Activated CD8-positive, alpha-beta memory T cell treated with anti-CD3 and anti-CD28 coated beads for 36 hours (primary cell): Measurements from ENCODE around the gene GALT. TPM values are rescaled to one million over a fixed set of nuclear protein-coding genes. Genes with fewer than 3 reads are reported as not detected.

Experiments
- CTCF ChIA-PET: fragments of 350-600 bp; sonication (Branson Sonifier 250); formaldehyde crosslinking; loops from one replicate; lab custom pipeline; 2021; ENCODE audit warnings: antibody characterized with exemption; lab: Charles Lee
- POLR2A ChIA-PET: fragments of 350-600 bp; sonication (Branson Sonifier 250); formaldehyde crosslinking; loops from one replicate; lab custom pipeline; 2021; ENCODE audit warnings: antibody characterized with exemption; lab: Charles Lee
- total RNA-seq, 2 experiments: library from RNA; stranded (reverse); gene quantifications; one replicate each; pipeline ENCODE4 v1.2.3, GENCODE V29; 2021

Gene GALT
- total RNA-seq, 2 experiments from 2014 or later: 42.6 to 42.9 TPM

DNA sequence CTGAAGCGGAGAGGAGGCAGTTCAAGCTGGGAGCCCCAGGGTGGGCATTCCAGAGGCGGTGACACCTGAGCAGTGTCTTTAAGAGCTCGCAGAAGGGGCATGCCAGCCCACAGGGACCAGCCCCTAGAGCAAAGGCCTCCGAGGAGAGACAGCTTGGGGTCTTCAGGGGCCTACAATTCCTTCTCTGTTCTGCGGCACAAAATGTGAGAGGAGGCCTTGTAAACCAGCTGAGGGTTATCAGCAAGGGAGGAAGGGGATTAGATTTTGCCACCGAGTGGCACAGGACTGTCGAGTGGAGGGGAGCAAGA is 8.4 kb upstream of the GALT start:
- ChIA-PET POLR2A (interaction anchor here (1.2 to 3.1 kb wide), 4 partner anchors 9 to 27 kb away, joined by 3 to 41 read pairs (median 7); partner anchors contain the start of genes DCTN3 and GALT), CTCF (interaction anchor here (1.1 to 10.9 kb wide), 9 partner anchors 8 to 64 kb away, joined by 3 to 89 read pairs (median 6); partner anchors contain the start of genes ARID3C, GALT, IL11RA and RPP25L)

DNA sequence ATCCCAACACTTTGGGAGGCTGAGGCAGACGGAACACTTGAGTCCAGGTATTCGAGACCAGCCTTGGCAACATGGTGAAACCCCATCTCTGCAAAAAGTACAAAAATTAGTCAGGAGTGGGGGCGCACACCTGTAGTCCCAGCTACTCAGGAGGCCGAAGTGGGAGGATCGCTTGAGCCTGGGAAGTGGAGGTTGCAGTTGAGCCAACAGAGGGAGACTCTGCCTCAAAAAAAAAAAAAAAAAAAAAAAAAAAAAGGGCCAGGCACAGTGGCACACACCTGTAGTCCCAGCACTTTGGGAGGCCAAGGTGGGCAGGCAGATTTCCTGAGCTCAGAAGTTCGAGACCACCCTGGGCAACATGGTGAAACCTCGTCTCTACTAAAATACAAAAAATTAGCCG is 7.2 kb upstream of the GALT start:
- ChIA-PET POLR2A (interaction anchor here (0.7 kb wide), 1 partner anchor 8 kb away, joined by 14 read pairs; no protein-coding TSS in a partner anchor), CTCF (interaction anchor here (1.1 to 6.0 kb wide), 5 partner anchors 7 to 63 kb away, joined by 3 to 46 read pairs (median 3); partner anchors contain the start of genes GALT and IL11RA)

DNA sequence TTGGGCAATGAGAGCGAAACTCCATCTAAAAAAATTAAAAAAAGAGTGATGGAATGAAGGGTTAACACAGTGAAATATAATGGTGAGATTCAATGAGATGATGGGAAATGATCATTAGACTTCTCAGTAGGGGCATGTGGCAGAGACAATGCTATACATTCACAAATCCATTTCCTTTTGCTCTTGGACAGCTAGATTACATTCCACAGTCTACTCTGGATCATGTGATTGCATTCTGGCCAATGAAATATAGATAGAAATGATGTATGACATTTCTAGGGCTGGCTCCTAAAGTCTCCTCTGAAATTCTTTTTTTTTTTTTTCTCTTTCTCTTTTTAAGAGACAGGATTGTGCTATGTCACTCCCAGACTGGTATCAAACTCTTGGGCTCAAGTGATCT is 3.8 kb upstream of the GALT start:
- ChIA-PET CTCF (interaction anchor here (0.7 to 1.2 kb wide), 3 partner anchors 8 to 22 kb away, joined by 3 to 5 read pairs (median 3); no protein-coding TSS in a partner anchor), POLR2A (no interaction called here)

DNA sequence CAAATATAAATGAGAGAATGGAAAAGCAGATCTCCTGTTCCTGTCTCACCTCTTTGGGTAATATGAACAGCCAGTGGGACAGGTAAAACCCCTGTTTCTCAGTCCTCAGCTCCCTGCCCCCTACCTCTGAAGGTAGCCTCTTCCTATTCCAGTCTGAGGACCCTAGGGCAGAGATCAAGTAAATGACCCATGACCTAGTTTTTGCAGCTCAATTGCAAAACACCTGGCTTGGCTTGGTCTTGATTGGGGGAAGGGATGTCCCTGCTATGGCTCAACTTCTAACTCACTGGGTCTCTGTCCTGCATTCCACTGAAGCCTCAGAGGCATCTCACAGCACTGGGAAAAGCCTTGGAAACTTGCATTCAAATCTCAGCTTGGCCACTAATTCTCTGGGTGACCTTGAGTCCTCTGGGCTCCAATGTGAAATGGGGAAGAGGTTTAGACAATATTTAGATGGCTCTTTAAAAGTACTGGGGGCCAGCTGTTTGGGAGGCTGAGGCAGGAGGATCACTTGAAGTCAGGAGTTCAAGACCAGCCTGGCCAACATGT is 1.6 kb upstream of the GALT start:
- POLR2A ChIA-PET: no interaction called here
- CTCF ChIA-PET: interaction anchor here (0.9 to 4.3 kb wide), 3 partner anchors 9 to 33 kb away, joined by 3 to 46 read pairs (median 5); partner anchors contain the start of genes RPP25L and SIGMAR1

DNA sequence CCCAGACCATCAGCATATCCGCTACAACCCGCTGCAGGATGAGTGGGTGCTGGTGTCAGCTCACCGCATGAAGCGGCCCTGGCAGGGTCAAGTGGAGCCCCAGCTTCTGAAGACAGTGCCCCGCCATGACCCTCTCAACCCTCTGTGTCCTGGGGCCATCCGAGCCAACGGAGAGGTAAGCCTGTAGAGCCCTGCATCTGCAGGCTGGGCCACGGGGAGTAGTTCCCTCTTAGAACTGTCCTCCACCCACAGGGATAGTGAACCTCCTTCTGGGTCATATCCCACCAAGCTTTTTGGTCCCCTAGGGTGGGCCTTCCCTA is 569 bp downstream of the GALT start:
- POLR2A ChIA-PET: interaction anchor here (0.7 to 4.0 kb wide), 6 partner anchors 9 to 35 kb away, joined by 3 to 41 read pairs (median 5); partner anchors contain the start of gene SIGMAR1
- CTCF ChIA-PET: interaction anchor here (0.5 to 4.3 kb wide), 8 partner anchors 9 to 625 kb away, joined by 3 to 46 read pairs (median 5); partner anchors contain the start of gene SIGMAR1

DNA sequence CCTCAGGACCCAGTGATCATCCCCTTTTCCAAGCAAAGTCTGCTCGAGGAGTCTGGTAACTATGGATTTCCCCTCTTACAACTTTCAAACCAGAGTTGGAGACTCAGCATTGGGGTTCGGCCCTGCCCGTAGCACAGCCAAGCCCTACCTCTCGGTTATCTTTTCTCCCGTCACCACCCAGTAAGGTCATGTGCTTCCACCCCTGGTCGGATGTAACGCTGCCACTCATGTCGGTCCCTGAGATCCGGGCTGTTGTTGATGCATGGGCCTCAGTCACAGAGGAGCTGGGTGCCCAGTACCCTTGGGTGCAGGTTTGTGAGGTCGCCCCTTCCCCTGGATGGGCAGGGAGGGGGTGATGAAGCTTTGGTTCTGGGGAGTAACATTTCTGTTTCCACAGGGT is 1.2 kb downstream of the GALT start:
- CTCF ChIA-PET: interaction anchor here (0.5 to 4.3 kb wide), 6 partner anchors 9 to 625 kb away, joined by 3 to 46 read pairs (median 4); partner anchors contain the start of gene SIGMAR1
- POLR2A ChIA-PET: interaction anchor here (0.5 to 4.0 kb wide), 4 partner anchors 8 to 10 kb away, joined by 4 to 41 read pairs (median 10); partner anchors contain the start of gene SIGMAR1

DNA sequence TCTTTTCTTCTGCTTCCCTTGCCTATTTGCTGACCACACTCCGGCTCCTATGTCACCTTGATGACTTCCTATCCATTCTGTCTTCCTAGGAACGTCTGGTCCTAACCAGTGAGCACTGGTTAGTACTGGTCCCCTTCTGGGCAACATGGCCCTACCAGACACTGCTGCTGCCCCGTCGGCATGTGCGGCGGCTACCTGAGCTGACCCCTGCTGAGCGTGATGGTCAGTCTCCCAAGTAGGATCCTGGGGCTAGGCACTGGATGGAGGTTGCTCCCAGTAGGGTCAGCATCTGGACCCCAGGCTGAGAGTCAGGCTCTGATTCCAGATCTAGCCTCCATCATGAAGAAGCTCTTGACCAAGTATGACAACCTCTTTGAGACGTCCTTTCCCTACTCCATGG is 2.2 kb downstream of the GALT start:
- ChIA-PET CTCF (interaction anchor here (0.7 to 1.4 kb wide), 2 partner anchors 9 to 16 kb away, joined by 3 read pairs; no protein-coding TSS in a partner anchor), POLR2A (interaction anchor here (4.0 kb wide), 1 partner anchor 11 kb away, joined by 41 read pairs; the partner anchor contains the start of gene SIGMAR1)

DNA sequence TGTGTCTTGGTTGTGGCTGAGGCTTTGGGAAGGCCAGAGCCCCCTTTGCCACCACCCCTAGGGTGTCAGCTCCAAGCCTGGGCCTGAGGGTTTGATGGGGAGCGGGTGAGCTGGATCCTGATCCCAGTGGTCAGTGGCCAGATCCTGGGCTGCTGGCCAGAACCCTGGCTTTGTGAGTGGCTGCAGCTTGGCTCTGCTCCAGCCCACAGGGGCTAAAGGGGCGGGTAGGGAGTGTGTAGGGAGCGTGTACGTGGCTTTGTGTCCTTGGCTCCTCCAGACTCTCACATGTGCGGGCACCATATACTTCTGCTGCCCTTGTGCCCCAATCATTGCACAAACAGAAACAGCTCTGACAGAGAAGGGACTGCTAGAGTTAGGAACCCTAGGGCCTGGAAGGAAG is 4.3 kb downstream of the GALT start:
- ChIA-PET POLR2A (no interaction called here), CTCF (interaction anchor here (2.6 kb wide), 1 partner anchor 14 kb away, joined by 8 read pairs; no protein-coding TSS in a partner anchor)

DNA sequence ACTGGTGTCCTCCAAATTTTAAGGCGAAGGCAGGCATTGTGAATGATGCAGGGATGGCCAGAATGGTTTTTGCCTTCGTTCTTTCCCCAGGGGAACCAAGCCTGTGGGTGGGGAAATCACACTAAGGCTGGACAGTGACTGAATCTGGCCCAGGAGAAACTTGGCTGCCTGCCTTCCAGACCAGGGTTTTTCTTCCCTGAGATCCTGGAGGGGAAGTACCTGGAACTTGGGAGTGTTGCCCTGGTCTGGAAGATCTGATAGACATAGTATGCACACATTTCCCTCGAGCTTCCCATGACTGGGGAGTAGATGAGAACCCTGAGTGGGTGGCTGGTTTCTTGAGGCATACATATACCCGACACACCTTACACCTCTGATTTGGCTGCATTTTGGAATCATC is 4.8 kb downstream of the GALT start:
- ChIA-PET CTCF (interaction anchor here (2.6 kb wide), 1 partner anchor 14 kb away, joined by 8 read pairs; no protein-coding TSS in a partner anchor), POLR2A (no interaction called here)

DNA sequence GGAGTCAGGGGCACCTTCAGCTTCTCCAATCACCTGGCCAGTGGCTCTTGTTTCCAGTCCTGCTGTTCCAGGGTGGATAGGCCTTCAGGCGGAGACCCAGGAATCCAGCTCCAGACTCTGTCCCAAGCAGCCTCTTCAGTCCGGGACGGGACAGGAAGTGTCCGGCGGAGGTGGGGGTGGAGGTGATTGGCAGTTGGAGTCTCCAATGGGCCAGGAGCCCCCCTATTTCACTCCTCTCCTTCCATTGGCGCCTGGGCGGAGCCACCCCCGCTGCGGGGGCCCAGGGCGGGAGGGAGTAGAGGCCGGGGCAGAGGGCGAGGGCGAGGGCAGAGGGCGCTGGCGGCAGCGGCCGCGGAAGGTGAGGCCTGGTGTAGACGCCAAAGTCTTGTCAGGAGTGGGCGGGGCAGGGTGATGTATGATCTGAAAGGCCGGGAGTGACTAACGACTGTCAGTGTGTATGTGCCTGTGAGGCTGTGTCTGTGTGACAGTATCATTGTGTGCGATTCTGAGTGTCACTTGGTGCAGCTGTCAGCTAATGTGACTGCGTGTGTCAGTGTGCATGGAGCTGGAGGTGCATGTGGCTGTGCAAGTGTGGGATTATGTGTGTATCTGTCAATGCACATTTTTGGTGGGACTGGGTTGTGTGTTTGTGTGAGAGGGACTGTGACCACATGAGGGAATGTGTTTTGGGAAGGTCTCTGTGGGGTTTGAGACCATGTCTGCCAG is 5.6 kb downstream of the GALT start, which contains the start of gene IL11RA:
Gene IL11RA, plus strand, starts transcription at position 310 of the 726 bp plus-strand sequence. CDS start 3,033 bp downstream, outside the sequence.
- POLR2A ChIA-PET: no interaction called here
- CTCF ChIA-PET: interaction anchor here (1.3 to 2.6 kb wide), 2 partner anchors 13 kb away, joined by 3 to 8 read pairs; no protein-coding TSS in a partner anchor

DNA sequence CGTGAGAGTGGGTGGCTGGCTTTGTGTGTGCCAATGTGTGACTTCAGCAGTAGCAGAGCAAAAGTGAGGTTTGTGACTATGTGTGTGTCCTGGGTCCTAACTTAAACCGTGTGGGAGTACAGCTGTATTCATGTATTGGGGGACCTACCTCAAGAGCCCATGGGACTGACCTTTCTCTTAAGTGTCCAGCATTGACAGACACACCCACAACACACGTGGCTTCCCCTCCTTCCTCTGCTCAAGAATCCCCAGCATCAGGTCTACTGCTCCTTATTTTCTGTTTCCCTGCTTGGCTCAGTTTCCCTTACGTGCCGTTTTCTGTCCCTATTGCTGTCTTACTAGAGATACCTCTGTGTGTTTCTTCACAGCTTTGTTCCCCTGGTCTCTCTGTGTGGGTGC is 6.1 kb downstream of the GALT start:
- ChIA-PET POLR2A (no interaction called here), CTCF (interaction anchor here (1.3 to 2.6 kb wide), 2 partner anchors 12 to 14 kb away, joined by 3 to 8 read pairs; no protein-coding TSS in a partner anchor)

DNA sequence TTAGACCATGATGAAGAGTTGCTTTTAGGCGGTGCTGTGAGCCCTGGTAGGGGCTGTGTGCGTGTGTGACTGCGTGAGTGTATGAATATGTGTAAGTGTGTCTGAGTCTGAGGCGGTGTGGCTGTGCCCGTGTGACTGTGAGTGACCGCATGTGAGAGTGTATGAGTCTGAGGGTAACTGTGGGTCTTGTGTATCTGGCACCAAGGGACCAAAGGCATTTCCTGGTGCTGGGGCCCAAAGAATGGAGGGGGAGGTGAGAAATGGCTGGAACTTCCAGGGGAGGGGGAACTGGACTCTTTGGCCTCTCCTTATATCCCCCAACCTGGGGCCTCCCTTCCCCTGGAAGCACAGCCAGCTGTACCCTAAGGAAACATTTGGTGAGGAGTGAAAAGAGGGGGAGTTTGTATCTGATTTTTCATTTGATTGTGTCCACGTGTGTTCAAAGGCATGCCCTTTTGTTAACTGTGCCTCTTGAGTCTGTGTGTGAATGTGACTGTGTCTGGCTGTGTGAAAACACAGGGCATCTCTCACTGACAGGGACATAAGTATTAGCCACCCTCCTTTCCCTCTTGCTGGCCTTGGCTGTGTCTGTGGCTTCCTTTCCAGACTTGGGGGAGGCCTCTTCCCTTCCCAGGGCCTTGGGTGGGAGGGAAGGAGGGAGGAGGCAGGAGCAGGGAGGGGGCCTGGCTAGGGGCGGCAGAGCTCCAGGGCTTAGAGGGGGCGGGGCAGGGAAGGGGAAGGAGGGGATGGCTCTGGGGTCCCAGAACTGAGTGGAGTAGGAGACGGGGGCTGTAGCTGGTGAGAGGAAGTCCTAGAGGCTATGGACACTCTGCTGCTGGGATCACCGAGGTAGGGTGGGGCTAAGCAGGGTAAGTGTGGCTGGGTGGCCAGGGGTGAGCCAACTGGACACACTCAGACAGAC is 6.9 kb downstream of the GALT start:
- POLR2A ChIA-PET: no interaction called here
- CTCF ChIA-PET: interaction anchor here (1.3 kb wide), 2 partner anchors 15 to 49 kb away, joined by 3 read pairs; no protein-coding TSS in a partner anchor

DNA sequence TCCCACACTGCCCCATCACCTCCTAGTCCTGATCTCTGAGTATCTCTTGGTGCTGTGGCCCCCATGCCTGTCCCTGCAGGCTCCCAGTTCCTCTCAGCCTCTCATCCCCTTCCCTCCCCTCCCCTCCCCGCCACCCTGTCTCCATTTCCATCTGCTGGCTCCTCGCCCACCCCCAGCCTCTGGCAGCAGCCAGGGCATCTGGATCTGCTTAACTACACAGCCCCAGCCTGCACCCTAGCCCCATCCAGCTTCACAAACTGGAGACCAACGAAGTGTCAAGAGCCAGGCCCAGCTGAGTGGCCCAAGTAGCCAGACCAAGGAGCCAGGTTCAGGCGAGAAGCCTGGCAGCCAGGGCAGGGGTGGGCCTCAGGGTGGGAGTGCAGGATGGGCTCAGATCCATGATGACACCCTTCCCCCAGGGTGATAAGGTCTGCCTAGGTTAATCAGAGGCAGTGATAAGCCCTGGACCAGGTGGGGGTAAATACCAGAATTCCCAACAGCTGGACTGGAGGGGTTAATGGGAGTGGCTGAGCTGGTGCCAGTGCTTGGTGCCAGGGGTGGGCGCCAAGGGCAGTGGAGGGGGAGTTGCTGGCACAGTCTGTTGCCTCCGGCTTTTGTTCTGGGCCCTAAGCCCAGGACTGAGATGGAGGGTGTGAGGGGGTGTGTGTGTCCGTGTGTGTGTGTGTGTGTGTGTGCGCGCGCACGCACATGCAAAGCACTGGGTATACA is 8.0 kb downstream of the GALT start:
- ChIA-PET POLR2A (no interaction called here), CTCF (interaction anchor here (1.3 to 1.4 kb wide), 2 partner anchors 19 to 48 kb away, joined by 3 to 5 read pairs; no protein-coding TSS in a partner anchor)

DNA sequence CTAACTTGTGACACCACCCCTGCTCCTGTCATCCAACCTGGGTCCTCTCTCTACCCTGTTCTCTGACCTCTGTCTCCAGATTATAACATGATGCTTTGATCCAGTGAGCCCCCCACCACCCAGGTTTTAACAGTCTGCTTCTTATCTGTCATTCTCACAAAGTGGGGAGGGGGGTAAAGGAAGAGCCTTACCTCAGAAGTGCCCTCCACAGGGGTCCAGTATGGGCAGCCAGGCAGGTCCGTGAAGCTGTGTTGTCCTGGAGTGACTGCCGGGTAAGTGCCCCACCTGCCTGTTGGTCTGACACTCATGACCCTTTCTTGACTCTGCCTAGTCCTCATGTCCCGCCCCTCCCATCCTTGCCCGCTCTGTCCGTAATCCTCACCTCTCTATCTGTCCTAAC is 8.9 kb downstream of the GALT start:
- POLR2A ChIA-PET: interaction anchor here (1.0 kb wide), 1 partner anchor 8 kb away, joined by 4 read pairs; the partner anchor contains the start of gene GALT
- CTCF ChIA-PET: interaction anchor here (0.6 to 2.0 kb wide), 3 partner anchors 8 to 524 kb away, joined by 4 to 9 read pairs (median 5); no protein-coding TSS in a partner anchor

DNA sequence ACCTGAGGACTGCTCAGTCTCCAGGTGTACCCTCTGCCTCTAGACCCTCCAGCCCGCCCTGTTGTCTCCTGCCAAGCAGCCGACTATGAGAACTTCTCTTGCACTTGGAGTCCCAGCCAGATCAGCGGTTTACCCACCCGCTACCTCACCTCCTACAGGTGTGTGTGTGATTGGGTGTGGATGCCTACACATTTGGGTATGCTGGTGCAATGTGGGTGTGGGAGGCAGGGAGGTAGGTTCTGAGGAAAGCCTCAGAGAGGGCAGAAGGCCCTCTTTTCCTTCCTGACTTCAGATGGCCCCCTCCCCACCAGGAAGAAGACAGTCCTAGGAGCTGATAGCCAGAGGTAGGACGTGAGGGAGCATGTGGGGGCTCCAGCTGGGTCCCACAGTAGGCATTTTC is 10.5 kb downstream of the GALT start:
- ChIA-PET POLR2A (interaction anchor here (1.8 kb wide), 1 partner anchor 10 kb away, joined by 6 read pairs; no protein-coding TSS in a partner anchor), CTCF (interaction anchor here (1.0 to 2.0 kb wide), 3 partner anchors 8 to 12 kb away, joined by 3 to 9 read pairs (median 3); no protein-coding TSS in a partner anchor)

DNA sequence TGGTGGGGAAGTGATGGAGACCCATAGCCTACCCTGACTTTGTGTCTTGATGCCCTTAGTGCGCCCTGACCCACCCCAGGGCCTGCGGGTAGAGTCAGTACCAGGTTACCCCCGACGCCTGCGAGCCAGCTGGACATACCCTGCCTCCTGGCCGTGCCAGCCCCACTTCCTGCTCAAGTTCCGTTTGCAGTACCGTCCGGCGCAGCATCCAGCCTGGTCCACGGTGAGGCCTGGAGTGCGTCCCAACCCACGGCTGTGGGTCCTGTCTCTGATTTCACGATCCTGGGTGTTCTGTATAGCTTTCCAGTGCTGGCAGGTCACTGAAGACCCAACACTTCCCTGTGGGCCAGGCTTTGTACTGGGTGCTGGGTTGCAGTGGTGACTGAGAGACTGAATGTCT is 12.0 kb downstream of the GALT start:
- ChIA-PET CTCF (interaction anchor here (0.6 to 1.0 kb wide), 2 partner anchors 10 to 845 kb away, joined by 3 to 4 read pairs; no protein-coding TSS in a partner anchor), POLR2A (interaction anchor here (1.8 kb wide), 1 partner anchor 11 kb away, joined by 6 read pairs; no protein-coding TSS in a partner anchor)
